Smooth muscle cell of trachea (primary cell): Measurements from ENCODE around the gene ZMAT5. TPM values are rescaled to one million over a fixed set of nuclear protein-coding genes. Genes with fewer than 3 reads are reported as not detected.

ENCODE experiments used
- total RNA-seq: library from RNA; depleted of rRNA; stranded (reverse); fragments of >200 nt; gene quantifications from 2 replicates; pipeline ENCODE4 v1.2.1, GENCODE V29; 2014

ZMAT5 gene, protein sequence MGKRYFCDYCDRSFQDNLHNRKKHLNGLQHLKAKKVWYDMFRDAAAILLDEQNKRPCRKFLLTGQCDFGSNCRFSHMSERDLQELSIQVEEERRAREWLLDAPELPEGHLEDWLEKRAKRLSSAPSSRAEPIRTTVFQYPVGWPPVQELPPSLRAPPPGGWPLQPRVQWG
- total RNA-seq: 28.4 and 34.5 TPM in 2 replicates

DNA sequence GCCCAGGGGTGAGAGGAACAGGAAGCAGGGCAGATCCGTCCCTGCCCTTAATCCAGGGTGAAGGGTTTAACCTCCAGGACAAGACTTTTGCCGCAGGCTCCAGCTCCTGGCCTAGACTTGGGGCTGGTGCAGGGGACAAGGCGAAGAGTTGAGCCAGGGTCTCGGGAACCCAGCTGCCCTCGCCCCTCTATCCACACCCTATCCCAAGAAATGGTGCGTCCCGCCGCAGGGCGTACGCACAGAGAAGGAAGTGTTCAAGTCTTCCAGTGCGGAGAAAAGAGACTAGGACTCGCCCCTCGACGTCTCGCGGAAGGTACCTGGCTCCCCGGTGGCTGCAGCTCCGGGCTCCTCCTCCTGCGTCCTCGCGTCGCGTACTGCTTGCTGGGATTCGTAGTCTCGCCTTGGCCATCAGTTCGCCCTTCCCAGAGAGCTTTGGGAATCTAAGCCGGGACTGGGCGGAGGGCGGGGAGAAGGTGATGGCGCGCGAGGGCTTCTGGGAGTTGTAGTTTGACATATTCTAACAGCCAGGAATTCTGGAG lies at the start of gene ZMAT5:
Gene ZMAT5, minus strand, starts transcription at position 376 of the 539 bp plus-strand sequence. CDS start 18,463 bp downstream, outside the sequence.

GRCh38 chr22:29767171-29768051 lies 604 bp upstream of the ZMAT5 start, which contains the start of gene UQCR10:
TSS of gene UQCR10 (plus strand) at chr22:29767369. CDS start at chr22:29767399, 30 bp downstream.

GRCh38 chr22:29719899-29720645 lies 46.7 kb downstream of the ZMAT5 start, which contains the start of gene CABP7:
TSS of gene CABP7 (plus strand) at chr22:29720003. CDS start at chr22:29720425, 422 bp downstream.

Other genes starting within 250 kb of the ZMAT5 start
- 54.4 and 73.1 TPM in 2 replicates for gene THOC5, start 213.2 kb downstream of the ZMAT5 start, total RNA-seq
- gene NIPSNAP1, start 185.9 kb downstream of the ZMAT5 start, total RNA-seq: 60.7 and 77.2 TPM in 2 replicates
- 74.8 and 93.8 TPM in 2 replicates for gene NF2, start 163.4 kb downstream of the ZMAT5 start, total RNA-seq
- not detected in 2 replicates for gene CABP7, start 47.0 kb downstream of the ZMAT5 start, total RNA-seq
- gene UQCR10, start 362 bp upstream of the ZMAT5 start, total RNA-seq: 69.5 and 84.6 TPM in 2 replicates
- gene ASCC2, start 71.3 kb upstream of the ZMAT5 start, total RNA-seq: 26.9 and 38.4 TPM in 2 replicates
- gene MTMR3, start 116.2 kb upstream of the ZMAT5 start, total RNA-seq: 38.7 and 39.0 TPM in 2 replicates